SKM-1 (cell line): ENCODE measurements around the gene NXPH3.
A peak's percentile ranks its signal among the peaks of the same experiment; 100 is the strongest.
"Not testable (repeated sequence)": the region's sequence is repeated elsewhere in the genome, so short reads cannot be mapped to it uniquely, and the experiment has no call there.

Source experiments
- DNase-seq: peaks from one replicate; lab custom pipeline; 2025; ENCODE audit not compliant: unreplicated experiment; lab: John Stamatoyannopoulos, UW

The NXPH3 gene

DNA sequence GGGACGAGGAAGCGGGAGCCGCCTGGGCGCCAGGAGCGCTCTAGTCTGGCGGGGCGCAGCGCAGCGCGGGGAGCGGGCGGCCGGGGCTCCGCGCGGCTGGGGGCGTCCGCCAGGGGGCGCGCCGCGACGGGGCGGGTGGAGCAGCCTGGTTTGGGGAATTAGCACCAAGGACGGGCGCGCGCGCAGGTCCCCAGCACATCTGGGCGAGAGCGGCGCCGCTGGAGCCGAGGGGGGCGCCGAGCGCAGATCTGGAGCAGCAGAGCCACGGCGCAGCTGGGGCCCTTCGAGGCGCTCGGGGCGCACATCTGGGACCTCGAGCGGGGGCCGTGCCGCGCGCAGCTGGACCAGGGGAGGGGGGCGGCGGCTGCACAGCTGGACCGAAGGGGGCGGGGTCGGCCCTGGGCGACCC lies at the start of gene NXPH3:
Gene NXPH3, plus strand, starts transcription at position 193 of the 409 bp plus-strand sequence. CDS start 349 bp downstream, outside the sequence.
- DNase-seq = peak; percentile 20

DNA sequence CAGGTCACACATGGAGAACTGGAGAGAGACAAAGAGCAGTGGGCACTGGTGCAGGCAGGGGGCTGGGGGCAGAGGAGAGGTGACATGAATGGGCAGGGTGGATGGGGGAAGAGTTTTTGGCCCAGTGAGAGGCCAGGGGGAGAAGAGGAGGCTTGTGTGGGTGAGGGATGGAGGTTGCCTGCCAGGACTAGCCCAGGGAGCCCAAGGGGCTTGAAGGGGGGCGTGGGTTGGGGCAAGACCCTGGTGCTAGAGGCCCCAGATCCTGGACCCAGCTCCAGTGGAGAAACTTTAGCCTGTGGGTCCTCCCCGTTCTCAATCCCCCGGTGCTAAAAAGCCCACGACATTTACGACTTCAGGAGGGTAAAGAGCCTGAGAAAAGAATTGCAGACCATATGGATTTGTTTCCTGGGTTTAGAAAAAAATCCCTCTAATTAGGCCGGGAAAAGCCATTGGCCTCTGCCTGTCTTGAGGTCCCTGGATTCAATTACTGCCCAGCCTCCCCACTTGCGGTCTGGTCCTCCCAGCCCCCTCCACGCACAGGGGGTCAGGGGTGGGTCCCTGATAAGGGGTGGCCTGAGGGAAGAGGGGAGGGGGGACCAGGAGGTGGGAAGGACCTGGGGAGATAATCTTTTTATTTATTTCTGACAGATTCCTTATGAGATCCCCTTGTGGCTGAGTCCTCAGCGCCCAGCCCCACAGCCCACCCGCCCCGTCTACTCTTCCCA lies 47.6 kb upstream of the NXPH3 start:
- no peak for DNase-seq

DNA sequence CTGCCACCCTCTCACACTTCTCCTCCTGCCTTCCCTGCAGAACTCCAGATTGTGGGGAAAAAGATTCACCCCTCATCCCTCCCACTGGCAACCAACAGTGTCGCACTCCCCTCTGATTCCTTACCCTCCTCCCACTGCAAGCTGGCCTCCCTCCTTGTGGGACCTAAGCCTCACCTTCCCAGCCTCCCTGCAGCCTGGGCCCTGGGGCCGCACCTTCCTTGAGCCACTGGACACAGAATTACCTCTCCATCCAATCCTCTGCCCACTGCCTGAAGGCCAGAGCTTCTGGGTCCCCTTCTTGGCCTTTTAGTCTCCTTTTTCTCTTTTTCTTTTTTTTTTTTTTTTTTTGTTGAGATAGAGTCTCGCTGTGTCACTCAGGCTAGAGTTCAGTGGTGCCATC lies 46.7 kb upstream of the NXPH3 start:
- no peak for DNase-seq

DNA sequence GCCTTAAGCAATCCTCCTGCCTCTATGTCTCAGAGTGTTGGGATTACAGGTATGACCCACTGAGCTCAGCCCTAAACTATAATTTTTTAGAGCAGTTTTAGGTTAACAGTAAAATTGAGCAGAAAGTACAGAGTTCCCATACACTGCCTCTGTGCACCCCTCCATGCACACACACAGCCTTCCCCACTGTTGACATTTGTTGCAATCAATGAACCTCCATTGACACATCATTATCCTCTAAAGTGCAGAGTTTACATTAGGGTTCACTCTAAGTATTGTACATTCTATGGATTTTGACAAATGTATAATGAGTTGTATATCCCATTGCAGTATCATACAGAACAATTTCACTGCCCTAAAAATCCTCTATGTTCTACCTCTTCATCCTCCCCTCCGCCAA lies 45.6 kb upstream of the NXPH3 start:
- DNase-seq = no peak

DNA sequence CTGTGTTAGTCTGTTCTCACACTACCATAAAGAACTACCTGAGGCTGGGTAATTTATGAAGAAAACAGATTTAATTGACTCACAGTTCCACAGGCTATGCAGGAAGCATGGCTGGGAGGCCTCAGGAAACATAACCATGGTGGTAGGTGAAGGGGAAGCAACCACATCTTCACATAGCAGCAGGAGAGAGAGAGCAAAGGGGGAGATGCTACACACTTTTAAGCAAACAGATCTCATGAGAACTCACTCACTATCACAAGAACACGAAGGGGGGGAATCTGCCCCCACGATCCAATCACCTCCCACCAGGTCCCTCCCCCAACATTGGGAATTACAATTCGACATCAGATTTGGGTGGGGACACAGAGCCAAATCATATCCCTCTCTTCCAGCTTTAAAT lies 31.8 kb upstream of the NXPH3 start:
- DNase-seq = no peak

DNA sequence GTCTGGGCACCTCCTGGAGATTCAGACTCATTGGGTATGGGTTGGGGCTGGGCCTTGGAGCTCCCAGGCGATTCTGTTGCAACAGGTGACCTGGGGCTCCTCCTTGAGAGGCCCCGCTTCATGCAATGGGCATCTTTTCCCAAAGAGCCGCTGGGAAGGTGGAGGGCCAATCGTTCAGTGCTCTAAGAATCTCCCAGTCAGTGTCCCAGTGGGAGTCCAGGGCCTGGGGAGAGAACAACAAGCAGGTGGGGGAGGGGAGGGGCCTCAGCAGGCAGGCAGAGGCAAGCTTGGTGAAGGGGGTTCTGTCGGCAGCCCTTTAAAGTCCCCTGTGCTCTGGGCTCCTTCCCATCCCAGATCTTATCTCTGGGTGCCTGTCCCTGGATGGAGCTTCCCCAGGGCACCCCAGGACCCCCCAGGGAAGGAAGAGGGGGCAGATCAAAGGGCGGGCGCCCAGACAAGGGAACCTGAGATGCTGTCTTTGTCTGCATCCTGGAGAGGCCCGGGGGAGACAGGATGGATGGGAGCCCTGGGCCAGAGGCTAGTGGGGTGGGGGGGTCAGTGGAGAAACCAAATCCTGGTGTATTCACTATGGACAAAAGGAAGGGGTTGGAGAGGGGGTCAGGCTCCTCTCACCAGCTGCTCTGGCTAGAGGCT lies 30.5 kb upstream of the NXPH3 start:
- DNase-seq = no peak

DNA sequence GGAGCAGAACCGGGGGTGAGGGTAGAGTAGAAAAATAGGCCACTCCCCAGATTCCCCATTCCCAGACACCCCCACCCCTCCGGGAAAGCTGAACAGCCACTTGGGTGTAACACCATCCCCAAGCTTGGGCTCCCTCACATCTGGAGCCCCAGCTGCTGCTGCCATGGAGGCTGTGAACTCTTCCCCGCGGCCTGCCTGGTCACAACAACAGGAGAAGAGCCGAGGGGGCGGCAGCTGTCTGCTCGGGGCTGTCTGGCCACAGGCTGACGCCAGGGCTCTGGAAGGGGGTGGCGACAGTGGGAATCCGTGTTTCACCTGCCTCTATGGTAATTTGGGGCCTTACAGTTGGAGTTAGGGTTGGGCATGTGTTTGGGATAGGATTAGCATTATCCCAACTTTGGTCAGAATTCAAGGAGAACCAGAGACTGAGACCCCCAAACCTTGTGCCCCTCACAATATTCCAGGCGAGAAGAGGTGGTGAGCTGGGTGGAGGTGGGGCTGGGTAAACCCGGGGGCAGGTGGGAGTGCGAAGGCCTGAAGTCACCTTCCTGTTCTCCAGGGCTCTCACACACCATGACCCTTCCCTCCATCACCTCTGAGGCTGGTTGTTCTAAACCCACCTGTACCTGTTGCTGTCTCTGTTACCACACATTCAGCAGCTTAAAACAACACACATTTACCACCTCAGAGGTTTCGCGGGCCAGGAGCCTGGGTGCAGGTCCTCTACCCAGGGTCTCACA lies 29.7 kb upstream of the NXPH3 start:
- no peak for DNase-seq

DNA sequence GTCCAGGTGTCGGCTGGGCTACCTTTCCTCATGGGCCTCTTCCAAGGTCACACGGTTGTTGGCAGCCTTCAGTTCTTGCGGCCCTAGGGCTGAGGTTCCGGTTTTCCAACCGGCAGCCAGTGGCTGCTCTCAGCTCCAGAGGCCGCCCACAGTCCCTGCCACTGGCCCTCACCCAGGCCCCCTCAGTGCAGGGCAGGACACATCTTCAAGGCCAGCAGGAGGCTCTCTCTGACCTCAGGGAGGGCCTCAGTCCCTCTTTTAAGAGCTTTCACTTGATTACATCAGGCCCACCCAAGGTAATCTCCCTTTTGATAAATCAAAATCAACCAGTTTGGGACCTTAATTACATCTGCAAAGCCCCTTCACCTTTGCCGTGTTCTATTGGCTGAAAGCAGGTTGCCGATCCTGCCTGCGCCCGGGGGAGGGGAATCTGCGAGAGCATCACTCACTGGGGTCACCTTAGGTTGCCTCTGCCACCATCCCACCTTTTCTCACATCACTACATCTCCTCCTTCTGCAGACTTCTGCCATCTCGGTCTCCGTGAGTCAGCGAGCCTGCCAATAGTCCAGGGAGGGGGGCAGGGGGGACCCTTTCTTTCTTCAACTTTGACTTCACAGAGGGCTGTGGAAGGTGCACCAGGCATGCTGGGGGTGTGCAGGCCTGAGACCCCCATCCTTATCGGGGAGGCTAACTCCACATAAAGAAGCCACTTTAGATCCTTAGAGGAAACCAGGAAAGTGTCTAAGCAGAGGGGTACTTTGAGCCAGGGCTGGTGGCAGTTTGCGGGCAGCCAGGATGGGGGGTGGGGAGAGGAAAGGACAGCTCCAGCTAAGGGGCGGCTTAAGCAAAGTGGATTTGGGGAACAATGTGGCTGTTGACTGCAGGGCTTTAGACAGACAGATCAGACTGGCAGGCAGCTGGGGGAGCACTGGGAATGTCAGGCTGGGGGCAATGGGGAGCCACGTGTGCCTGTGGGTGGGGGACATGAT lies 28.8 kb upstream of the NXPH3 start:
- no peak for DNase-seq

DNA sequence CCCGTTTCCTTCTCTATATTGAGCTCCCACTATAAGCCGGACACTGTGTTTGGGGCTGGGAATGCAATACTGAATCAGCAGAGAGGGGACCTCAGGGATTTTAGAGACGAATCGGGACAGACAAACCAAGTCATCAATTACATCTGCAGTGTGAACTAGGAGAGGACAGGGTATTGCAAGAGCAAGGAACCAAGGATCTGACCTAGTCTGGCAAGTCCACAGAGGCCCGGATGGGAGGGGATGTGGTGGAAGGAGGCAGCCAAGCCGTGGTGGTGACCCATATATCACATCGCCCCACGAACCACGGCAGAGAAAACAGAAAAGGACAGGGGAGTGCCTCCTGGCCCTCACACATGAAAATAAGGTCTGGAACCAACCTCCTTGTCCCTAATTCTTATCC lies 28.1 kb upstream of the NXPH3 start:
- DNase-seq = no peak

DNA sequence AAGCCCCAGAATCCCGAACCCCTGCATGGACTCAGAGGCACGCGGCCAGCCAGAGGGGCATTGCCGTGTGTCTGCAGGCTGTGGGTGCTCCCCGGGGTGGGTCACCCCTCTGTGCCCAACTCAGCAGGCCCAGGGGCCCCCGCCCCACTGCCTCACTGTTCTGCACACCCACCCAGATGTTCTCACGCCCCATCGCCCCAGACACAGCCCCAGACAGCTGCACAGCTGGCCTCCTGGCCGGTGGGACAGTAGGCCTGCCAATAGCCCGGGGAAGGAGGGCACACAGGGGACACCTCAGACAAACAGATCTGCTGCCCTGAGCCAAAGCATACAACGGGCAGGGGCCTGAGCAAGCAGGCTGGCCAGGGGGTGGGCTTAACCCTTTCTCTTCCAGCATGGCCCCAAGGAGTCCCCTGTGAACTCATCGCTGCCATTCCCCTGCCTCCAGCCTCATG lies 27.6 kb upstream of the NXPH3 start:
- DNase-seq = no peak

DNA sequence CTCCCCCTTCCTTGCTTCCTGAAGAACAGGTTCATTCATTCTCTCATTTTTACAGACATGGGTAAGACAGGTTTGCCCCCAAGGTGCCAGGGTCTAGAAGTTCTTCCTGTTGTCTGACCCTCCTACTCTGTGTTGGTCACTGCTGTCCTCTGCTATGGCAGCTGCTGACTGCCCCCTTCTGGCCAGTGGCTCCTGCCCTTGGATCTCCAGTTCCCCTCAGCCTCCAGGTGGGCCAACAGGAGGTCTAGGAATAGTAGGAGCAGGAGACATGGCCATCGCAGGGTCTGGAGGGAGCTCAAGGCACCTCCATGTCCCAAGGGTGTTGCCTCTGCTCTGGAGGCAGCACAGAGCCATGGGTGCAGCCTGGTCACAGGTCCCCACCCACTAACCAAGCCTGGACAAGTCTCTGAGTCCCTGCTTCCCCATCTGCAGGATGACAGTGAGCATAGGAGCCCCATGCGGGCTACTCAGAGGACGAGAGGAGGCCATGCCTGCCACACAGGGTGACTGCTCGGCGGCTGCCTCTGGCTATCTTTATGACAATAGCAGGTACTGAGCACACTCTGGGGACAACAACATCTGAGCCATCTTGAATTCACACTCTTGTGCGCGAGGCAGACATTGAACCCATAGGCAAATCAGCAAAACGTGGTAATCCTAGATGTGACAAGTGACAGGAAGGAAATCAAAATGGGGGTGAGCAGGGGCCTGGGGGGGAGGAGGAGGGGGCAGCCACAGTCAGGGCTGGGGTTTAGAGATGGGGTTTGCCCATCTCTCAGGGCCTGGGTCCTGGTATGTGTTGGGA lies 27.0 kb upstream of the NXPH3 start:
- DNase-seq = no peak

DNA sequence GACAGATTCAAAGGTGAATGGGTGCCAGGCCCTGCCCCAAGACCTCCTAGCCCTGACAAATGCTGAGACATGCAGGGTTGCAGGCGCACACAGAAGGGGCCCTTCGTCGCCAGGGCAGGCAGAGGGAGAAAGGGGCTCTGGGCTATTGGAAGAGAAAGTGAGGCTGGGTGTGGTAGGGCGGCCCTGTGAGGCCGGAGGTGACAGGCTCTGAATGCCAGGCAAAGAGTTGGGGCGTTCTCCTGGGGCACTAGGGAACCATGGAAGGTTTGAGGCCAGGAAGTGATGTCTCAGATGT lies 26.4 kb upstream of the NXPH3 start:
- DNase-seq = no peak

DNA sequence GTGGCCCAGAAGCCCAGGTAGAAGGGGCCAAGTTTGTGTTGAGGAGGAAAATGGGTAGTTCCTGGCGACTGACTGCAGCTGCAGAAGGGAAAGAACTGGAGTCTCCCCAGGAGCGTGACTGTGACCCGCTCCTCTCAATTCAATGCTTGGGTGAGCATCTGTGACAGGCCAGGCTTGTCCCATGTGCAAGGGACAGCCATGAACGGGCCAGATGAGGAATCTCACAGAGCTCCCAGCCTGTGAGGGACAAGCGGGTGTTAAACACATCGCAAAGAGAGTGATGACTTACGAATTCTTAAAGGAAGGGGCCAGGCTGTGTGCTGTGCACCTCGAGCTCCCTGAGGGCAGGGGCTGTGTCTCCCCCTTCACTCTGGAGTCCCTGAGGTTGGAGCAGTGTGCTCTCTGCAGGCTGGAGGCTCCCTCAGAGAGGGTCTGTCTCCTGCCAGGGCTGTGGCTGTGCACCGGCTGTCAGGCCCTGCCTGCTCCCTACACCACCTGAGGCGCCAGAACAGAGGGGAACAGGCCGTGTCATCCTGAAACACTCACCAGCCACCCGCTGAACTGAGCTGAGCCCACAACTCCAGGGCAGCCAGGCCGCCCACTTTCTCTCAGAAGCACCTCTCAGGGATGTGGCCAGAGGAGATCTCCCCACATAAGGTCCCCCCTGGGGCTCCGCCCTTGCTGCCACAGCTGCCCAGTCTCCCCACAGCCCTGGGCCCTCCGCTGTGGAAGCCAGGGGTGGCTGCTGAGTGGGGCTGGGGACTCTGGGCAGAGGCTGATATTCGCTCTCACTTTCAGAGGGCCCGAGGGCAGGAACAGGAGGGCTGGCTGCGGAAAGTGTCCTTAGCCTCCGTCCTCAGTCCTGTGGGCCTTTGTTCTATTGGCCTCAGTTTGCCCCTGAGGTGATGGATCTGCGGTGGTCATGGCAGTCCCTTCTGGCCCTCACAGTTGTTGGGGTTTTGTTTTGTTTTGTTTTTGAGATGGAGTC lies 25.7 kb upstream of the NXPH3 start:
- DNase-seq = no peak

DNA sequence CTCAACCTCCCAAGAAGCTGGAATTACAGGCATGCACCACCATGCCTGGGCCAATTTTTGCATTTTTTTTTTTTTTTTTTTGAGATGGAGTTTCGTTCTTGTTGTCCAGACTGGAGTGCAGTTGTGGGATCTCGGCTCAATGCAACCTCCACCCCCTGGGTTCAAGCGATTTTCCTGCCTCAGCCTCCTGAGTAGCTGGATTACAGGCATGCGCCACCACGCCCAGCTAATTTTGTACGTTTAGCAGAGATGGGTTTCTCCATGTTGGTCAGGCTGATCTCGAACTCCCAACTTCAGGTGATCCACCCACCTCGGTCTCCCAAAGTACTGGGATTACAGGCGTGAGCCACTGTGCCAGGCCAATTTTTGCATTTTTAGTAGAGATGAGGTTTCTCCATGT lies 24.9 kb upstream of the NXPH3 start:
- DNase-seq = not testable (repeated sequence)

DNA sequence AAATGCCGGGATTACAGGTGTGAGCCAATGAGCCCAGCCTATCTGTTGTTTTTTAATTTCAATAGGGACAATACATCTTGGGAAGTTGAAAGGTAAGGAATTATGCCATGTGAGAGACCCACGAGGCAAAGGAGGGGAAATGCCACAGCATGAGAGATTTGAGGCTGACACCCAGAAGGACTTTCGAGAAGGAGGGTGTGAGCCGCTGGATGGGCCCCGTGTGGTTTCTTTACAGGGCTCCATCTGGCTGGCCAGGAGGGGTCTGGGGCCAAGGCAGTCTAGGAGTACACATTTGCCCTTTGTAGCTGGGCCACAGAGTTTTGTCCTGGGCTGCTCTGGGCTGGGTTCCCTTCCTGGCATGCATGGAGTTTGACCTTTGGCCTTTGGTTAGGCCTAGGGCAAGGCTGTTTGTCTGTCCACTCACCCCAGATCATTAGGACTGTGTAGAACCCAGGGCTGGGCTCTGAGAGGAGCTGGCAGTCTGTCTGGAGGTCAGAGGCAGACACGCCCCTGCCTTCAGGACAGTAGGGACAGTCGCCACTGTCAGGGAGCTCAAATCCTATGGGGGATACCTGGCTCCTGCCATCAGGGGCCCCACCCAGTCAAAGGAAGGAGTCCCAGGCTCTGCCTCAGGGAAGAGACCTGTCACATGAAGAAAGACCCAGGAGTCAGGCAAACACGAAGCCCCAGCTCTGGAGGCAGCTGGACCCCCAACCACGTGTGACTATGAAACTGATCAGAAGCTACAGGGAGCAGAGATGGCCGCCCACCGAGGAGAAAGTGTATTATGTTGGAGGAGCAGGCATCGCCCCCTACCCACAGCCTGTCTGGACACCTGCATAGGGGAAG lies 24.2 kb upstream of the NXPH3 start:
- DNase-seq = no peak

DNA sequence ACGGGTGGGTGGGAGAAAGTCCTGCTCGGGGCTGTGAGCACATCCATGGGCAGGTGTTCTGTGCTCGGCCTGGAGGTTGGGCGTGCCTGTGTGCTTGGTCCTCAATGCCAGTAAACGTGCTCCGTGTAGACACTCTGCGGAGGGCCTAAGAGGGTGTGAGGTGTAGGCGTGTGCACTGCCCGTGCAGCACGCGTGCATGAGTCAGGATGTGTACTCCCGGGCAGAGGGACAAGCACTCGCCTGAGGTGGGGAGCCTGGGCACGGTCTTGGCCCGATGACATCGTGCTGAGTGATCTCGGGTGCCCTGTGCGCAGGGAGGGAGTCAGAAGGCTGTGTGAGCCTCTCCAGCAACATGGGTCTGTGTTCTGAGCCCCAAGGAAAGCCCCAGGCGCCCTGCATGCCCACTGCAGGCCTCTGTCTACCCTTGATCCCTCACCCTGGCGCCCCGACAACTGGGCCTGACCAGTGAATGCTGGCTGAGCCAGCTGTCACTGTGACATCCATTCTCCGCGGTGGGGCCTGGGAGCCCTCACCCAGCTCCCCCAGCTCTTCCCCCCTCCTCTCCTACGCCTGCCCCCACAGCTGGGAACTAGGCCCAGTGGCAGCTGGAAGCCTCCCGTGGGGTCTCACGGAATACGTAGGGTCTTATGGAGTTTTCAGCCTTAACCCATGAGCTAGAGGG lies 23.5 kb upstream of the NXPH3 start:
- no peak for DNase-seq

DNA sequence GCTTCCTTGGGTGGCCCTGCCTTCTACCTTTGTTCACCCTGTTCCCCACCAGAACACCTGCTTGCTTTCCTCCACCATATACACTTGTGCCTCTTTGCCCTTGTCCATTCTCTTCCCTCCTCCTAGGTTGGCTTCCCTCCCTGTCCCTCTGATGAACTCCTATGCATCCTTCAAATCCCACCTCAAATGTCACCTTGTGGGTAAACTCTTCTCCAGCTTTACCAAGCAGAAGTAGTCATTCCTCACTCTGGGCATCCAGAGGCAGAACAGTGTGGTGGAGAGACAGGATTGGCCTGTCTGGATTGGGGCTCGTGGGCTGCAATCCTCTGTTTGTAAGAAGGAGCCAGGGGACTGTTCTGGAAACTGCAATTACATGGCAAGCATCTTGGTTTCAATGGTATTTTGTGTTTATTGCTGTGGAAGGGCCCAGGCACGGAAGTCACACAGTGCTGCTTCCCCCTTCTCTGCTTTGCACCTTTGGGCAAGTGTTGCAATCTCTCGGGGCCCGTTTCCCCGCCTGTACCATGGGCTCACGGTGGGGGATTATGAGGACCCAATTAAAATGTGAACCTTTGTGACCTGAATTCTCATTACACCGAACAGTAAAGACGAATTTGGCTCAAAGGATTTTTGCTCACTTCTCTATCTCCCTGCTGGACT lies 21.9 kb upstream of the NXPH3 start:
- DNase-seq = no peak
